ENCODE results near the gene MYMK. TPM values are rescaled to one million over a fixed set of nuclear protein-coding genes. Genes with fewer than 3 reads are reported as not detected.

MYMK gene
- total and polyA plus RNA-seq, 8 donors = not detected

DNA sequence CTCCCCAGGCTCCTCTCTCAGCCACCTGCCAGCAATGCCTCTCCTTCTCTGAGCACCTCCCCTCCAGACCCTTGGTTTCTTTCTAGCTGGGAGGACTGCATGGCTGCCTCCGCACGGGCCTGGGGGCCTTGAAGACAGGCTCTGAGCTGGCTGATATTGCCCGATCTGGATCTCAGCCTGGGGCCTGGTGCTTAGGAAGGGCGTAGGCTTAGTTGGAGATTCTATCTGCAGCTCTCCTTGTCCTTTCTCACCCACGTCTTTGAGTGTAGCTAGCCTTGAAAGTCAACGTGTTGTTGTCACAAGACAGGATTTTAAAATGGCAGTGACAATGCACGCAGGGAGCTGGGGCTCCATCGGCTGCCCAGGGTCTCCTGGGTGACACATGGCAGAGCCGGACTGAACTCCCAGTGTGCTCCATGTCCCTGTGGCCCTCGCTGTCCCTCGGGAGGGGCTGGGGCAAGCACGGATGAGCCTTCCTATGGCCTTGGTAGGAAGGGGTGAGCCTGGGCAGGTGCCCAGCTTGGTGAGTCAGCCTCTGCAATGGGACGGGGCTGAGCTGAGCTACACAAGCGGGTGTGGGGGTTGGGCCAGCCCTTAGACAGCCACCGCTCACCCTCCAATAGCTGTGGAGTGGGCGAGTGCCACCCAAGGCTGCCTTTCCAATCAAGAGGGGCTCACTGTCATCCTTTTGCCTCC, 19.2 kb upstream of the MYMK start:
- Histone ChIP-seq H3K4me1 (peaks cover 0 to 28% (median 18%) of the 10 kb centered on the region in 4 donors), H3K4me3 (no peak overlapping the region), H3K27ac (no peak overlapping the region), H3K36me3 (peaks cover 0 to 22% (median 0%) of the 10 kb centered on the region in 4 donors), H3K27me3 (peaks cover 0 to 15% (median 0%) of the 10 kb centered on the region in 3 donors), H3K9me3 (no peaks in the 10 kb centered on the region)
- TF ChIP-seq, protein P1, sequence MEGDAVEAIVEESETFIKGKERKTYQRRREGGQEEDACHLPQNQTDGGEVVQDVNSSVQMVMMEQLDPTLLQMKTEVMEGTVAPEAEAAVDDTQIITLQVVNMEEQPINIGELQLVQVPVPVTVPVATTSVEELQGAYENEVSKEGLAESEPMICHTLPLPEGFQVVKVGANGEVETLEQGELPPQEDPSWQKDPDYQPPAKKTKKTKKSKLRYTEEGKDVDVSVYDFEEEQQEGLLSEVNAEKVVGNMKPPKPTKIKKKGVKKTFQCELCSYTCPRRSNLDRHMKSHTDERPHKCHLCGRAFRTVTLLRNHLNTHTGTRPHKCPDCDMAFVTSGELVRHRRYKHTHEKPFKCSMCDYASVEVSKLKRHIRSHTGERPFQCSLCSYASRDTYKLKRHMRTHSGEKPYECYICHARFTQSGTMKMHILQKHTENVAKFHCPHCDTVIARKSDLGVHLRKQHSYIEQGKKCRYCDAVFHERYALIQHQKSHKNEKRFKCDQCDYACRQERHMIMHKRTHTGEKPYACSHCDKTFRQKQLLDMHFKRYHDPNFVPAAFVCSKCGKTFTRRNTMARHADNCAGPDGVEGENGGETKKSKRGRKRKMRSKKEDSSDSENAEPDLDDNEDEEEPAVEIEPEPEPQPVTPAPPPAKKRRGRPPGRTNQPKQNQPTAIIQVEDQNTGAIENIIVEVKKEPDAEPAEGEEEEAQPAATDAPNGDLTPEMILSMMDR (IDR thresholded peaks at IDR 0.05) = no peak
- intact Hi-C loops (cut with DNase I; ENCODE audit: low total_unique reads) = no loop called here
- 73 to 79% (median 76%) methylated on average over 14 to 16 of the region's 16 CpGs for WGBS, 5 donors
- DNase-seq = no peak

DNA sequence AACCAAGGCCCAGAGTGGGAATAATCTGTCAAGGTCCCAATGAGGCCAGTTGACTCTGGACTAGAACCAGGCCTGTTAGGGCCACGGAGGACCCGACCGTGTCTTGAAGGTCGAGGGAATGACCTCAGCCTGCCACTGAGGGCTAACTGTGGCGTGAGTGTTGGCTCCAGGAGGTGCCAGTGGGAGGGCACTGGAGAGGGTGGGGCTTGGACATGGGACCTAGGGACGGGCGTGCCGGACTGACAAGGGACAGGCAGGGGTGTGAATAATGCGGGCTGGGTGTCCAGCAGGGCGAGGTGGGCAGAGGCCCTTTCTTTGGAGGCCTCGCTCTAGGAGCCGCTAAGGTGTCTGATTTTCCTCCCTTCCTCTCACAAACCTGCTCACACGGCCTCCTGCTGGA, 17.2 kb upstream of the MYMK start:
- intact Hi-C loops (cut with DNase I; ENCODE audit: low total_unique reads) = no loop called here
- no peak for TF ChIP-seq POLR2A (IDR thresholded peaks at IDR 0.05)
- TF ChIP-seq POLR2AphosphoS5 (IDR thresholded peaks at IDR 0.05) = no peak
- TF ChIP-seq, protein P1 (IDR thresholded peaks at IDR 0.05) = no peak
- TF ChIP-seq EP300 (IDR thresholded peaks at IDR 0.05) = no peak
- peaks cover 0 to 31% (median 20%) of the 10 kb centered on the region in 4 donors for H3K4me1 ChIP-seq
- WGBS, 5 donors = 48 to 81% (median 61%) methylated on average over 9 to 13 of the region's 13 CpGs
- H3K27ac ChIP-seq = no peak overlapping the region
- peaks cover 0 to 11% (median 0%) of the 10 kb centered on the region in 4 donors for H3K36me3 ChIP-seq
- no peaks in the 10 kb centered on the region for H3K9me3 ChIP-seq
- H3K27me3 ChIP-seq = peaks cover 0 to 29% (median 0%) of the 10 kb centered on the region in 3 donors
- no peak overlapping the region for H3K4me3 ChIP-seq
- peak in 1 of 2 donors; percentile 45 for DNase-seq

DNA sequence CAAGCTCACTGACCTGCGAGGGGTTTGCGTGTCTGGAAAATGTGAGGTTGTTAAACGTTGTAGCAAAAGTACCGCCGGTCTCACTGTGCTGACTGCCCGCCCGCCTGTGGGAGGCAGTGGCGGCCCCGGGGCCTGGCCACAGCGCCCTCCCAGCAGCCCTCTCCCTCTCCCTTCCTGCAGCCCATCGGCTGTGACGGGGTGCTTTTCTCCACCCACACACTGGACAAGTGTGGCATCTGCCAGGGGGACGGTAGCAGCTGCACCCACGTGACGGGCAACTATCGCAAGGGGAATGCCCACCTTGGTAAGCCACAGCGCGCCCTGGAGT, 15.9 kb upstream of the MYMK start:
- TF ChIP-seq POLR2A (IDR thresholded peaks at IDR 0.05) (no peak), EP300 (IDR thresholded peaks at IDR 0.05) (no peak), POLR2AphosphoS5 (IDR thresholded peaks at IDR 0.05) (no peak)
- TF ChIP-seq, protein P1 (IDR thresholded peaks at IDR 0.05) = no peak

DNA sequence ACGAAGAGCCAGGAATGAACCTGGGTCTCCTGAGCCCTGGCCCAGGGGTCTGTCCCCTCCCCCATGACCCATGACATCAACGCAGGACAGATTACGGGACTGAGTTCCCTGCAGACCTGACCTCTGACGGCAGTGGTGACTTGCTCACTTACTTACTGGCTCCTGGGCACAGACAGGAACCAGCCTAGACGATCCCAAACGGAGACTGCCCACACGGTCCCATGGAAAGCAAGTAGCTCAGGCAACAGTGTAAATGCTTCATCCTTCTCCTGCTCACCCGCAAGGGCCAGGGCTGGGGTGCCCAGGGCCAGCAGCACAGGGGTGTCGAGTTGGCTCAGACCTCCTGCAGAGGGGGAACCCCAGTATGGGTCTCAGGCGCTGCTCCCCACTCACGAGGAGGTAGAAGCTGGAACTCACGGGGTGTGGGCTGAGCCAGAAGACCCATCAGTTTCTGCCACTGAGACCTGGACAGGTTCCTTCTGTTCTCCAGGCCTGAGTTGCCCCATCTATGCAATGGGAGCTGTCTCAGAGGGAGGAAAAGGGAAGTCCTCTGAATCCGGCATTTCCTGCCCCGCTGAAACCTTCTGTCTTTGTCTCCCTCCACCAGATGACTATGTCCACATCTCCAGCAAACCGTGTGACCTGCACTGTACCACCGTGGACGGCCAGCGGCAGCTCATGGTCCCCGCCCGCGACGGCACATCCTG, 15.4 kb upstream of the MYMK start:
- intact Hi-C loops (cut with DNase I; ENCODE audit: low total_unique reads) = loop anchor here (10.0 kb wide), 1 partner anchor 185 kb away; no protein-coding TSS in a partner anchor
- H3K27me3 ChIP-seq = peaks cover 0 to 45% (median 10%) of the 10 kb centered on the region in 3 donors
- peak overlapping the region in 2 of 5 donors; percentile 28 to 51 for H3K27ac ChIP-seq
- H3K36me3 ChIP-seq = peaks cover 0 to 11% (median 0%) of the 10 kb centered on the region in 4 donors
- TF ChIP-seq POLR2AphosphoS5 (IDR thresholded peaks at IDR 0.05) (no peak), EP300 (IDR thresholded peaks at IDR 0.05) (no peak), POLR2A (IDR thresholded peaks at IDR 0.05) (no peak)
- TF ChIP-seq, protein P1 (IDR thresholded peaks at IDR 0.05) = no peak
- 67 to 78% (median 71%) methylated on average over 21 to 22 of the region's 22 CpGs for WGBS, 5 donors
- H3K4me1 ChIP-seq = peaks cover 0 to 41% (median 24%) of the 10 kb centered on the region in 4 donors
- no peaks in the 10 kb centered on the region for H3K9me3 ChIP-seq
- DNase-seq = no peak
- H3K4me3 ChIP-seq = peak overlapping the region in 2 of 4 donors; percentile 15 to 38

More for the DNA sequence above, 15.9 kb upstream of the MYMK start:
- WGBS, 5 donors = 74 to 83% (median 79%) methylated on average over 15 to 18 of the region's 18 CpGs
- Histone ChIP-seq H3K4me3 (no peak overlapping the region), H3K36me3 (peaks cover 0 to 11% (median 0%) of the 10 kb centered on the region in 4 donors), H3K9me3 (no peaks in the 10 kb centered on the region), H3K4me1 (peaks cover 0 to 36% (median 22%) of the 10 kb centered on the region in 4 donors), H3K27ac (no peak overlapping the region), H3K27me3 (peaks cover 0 to 39% (median 8%) of the 10 kb centered on the region in 3 donors)
- intact Hi-C loops (cut with DNase I; ENCODE audit: low total_unique reads) = no loop called here
- no peak for DNase-seq

Measured in stomach (tissue), 9 donors.